PC-3 (cell line): ENCODE data around the gene TC2N.

Experiments used
- EZH2 ChIP-seq: fragments of 300-600 bp; sonication (generic); IDR thresholded peaks from one replicate; pipeline ENCODE4 v1.6.1; 2017; ENCODE audit warnings: antibody characterized with exemption, mild to moderate bottlenecking, low read length; ENCODE audit not compliant: unreplicated experiment
- TF ChIP-seq, protein P1 (sequence below): fragments of 300-600 bp; sonication (generic); conservative IDR thresholded peaks from 2 replicates; pipeline ENCODE4 v1.5.1; 2017; ENCODE audit warnings: antibody characterized with exemption, low read depth, mild to moderate bottlenecking, low read length

DNA sequence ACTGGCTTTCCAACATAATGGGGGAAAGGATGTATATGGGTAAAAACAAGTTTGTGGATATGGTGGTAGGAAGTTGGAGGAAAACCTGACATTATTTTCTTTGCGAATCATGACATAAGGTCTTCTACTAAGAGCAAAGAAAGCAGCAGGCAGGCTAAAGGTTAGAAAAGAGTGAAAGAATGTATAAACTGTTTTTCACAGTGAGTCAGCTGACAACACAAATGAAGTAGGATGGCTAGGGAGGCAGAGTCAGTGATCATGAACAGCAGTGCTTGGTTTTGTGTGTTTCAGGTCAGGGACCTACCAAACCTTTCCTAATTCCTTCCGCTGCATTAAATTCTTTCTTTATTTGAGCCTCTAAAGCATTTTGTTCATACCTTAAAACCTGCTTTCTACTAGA lies 89.1 kb downstream of the TC2N start:
- TF ChIP-seq EZH2, result no peak
- TF ChIP-seq, protein P1, sequence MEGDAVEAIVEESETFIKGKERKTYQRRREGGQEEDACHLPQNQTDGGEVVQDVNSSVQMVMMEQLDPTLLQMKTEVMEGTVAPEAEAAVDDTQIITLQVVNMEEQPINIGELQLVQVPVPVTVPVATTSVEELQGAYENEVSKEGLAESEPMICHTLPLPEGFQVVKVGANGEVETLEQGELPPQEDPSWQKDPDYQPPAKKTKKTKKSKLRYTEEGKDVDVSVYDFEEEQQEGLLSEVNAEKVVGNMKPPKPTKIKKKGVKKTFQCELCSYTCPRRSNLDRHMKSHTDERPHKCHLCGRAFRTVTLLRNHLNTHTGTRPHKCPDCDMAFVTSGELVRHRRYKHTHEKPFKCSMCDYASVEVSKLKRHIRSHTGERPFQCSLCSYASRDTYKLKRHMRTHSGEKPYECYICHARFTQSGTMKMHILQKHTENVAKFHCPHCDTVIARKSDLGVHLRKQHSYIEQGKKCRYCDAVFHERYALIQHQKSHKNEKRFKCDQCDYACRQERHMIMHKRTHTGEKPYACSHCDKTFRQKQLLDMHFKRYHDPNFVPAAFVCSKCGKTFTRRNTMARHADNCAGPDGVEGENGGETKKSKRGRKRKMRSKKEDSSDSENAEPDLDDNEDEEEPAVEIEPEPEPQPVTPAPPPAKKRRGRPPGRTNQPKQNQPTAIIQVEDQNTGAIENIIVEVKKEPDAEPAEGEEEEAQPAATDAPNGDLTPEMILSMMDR, result no peak
